Measurements from ENCODE around the gene USP50.

DNA sequence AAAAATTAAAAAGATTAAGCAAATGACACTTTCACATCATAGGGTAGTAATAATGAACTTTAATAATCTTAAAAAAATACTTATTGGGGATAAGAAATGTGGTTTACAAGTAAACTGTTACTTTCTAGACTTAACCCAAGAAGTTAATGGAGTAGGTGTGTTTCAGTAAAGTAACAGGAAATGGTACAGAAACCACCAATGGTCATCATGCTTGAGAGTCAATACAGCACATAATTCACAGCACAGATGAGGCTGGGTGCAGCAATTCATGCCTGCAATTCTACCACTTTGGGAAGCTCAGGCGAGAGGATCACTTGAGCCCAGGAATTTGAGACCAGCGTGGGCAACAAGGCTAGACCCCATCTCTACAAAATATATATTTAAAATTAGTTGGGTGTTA lies 11.5 kb upstream of the USP50 start:
- TF ChIP-seq, protein P1, sequence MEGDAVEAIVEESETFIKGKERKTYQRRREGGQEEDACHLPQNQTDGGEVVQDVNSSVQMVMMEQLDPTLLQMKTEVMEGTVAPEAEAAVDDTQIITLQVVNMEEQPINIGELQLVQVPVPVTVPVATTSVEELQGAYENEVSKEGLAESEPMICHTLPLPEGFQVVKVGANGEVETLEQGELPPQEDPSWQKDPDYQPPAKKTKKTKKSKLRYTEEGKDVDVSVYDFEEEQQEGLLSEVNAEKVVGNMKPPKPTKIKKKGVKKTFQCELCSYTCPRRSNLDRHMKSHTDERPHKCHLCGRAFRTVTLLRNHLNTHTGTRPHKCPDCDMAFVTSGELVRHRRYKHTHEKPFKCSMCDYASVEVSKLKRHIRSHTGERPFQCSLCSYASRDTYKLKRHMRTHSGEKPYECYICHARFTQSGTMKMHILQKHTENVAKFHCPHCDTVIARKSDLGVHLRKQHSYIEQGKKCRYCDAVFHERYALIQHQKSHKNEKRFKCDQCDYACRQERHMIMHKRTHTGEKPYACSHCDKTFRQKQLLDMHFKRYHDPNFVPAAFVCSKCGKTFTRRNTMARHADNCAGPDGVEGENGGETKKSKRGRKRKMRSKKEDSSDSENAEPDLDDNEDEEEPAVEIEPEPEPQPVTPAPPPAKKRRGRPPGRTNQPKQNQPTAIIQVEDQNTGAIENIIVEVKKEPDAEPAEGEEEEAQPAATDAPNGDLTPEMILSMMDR (IDR thresholded peaks at IDR 0.05; ENCODE audit: poor library complexity, severe bottlenecking), result no peak
- TF ChIP-seq POLR2AphosphoS5 (IDR thresholded peaks at IDR 0.05) (no peak), EZH2 (IDR thresholded peaks at IDR 0.05; ENCODE audit: borderline replicate concordance, insufficient read depth, low read length, poor library complexity, severe bottlenecking) (no peak), MXI1 (conservative IDR thresholded peaks at IDR 0.05; ENCODE audit: poor library complexity, severe bottlenecking) (no peak), RAD21 (conservative IDR thresholded peaks at IDR 0.05) (no peak)
